Stimulated activated CD4-positive, alpha-beta T cell treated with anti-CD3 and anti-CD28 coated beads, TNF-alpha, amount 100 ng/mL, for 1 hour (primary cell): ENCODE results near the gene NXT1.

Experiments
- DNase-seq, 3 donors: peaks; one replicate each; pipeline ENCODE4 v3.0.0-alpha.2; 2020; ENCODE audit warnings: low read depth in 3 of 3, low spot score in 1 of 3

Gene NXT1

DNA sequence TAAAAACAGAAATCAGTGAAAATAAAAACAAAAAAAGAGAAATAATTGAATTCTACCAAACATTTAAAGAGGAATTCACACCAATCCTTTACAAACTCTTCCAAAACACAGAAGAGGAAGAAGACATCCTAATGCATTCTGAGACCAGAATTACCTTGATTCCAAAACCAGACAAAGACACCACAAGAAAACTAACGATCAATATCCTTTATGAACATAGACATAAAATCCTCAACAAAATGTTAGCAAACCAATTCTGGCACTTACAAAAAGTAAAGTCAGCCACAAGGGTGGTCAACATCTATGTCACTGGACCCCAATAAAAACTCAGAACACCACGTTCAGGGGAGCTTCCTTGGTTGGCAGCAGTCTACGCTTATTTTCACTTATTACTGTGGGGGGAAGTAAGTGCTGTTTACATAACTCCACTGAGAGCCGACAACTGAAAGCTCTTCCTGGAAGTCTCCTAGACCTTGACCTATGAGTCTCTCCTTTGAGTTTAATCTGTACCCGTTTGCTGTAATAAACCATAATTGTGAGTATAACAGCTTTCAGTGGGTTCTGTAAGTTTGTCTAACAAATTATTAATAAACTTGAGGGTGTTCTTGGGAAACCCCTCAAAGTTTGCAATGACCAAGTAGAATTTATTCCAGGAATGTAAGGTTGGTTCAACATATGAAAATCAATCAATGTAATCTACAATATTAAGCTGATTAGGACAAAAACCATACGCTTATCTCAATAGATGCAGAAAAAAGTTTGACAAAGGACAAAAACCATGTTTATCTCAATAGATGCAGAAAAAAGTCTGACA, 35.9 kb downstream of the NXT1 start:
- no peak for DNase-seq

DNA sequence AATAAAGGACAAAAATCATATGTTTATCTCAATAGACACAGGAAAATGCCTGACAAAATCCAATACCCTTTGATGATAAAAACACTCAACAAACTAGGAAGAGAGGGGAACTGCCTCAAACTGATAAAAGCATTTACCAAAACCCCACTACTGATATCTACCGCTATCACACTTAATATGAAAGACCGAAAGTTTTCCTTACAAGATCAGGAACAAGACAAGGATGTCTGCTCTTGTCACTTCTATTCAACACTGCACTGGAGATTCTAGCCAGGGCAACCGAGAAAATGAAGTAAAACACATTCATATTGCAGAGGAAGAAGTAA, 36.5 kb downstream of the NXT1 start:
- DNase-seq, result no peak

DNA sequence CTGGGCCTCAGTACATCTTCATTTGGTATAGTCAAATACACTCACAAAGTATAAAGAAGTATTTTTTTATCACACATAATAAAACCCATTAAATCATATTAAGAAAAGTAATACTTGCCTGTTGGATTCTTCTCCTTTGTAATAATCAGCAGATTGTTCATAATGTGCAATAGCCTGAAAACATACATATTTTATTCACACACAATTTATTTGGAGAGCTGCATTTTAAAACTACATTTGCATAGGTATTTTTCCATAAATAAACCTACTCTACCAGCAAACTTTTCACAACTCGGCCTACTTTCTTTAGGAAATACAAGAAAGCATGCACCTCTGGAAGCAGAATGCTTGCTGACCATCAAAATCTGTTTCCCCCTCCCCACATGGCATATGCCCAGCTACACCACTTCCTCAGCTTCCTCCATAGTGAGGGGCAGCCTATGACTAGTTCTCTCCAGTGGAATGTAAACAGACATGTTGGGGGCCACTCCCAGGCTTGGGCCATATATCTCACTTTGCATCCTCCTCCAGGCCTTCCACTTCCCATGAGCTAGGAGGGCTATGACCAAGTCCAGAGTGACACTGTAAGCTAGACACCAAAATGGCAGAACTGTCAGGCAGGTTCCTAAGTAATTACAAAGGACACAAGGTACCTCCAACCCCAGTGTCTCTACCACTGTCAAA, 39.6 kb downstream of the NXT1 start:
- DNase-seq, result no peak

DNA sequence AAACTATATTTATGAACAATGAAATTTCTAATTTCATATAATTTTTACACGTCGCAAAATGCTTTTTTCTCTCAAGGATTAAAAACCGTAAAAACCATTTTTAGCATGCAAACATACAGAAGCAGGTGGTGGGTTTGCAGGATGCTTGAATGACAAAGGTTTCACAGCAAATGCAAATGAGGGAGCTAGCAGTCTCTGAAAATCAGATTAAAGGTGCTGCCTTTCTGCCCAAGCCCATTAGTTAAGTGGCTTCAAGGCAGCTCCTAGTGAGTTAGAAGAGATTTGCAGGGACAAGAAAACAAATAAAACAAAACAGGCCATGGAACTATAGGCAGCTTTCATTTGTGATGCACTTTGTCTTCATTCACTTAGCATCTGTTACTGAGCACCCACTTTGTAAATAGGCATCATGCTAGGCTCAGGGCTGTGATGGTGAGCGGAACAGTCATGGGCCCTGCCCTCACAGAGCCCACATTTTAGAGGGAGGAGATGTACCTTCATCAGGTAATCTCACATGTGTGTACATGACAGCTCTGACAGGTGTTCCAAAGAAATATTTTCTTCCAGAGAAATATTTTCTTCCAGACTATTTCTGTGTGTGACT, 41.2 kb downstream of the NXT1 start:
- DNase-seq, result no peak

DNA sequence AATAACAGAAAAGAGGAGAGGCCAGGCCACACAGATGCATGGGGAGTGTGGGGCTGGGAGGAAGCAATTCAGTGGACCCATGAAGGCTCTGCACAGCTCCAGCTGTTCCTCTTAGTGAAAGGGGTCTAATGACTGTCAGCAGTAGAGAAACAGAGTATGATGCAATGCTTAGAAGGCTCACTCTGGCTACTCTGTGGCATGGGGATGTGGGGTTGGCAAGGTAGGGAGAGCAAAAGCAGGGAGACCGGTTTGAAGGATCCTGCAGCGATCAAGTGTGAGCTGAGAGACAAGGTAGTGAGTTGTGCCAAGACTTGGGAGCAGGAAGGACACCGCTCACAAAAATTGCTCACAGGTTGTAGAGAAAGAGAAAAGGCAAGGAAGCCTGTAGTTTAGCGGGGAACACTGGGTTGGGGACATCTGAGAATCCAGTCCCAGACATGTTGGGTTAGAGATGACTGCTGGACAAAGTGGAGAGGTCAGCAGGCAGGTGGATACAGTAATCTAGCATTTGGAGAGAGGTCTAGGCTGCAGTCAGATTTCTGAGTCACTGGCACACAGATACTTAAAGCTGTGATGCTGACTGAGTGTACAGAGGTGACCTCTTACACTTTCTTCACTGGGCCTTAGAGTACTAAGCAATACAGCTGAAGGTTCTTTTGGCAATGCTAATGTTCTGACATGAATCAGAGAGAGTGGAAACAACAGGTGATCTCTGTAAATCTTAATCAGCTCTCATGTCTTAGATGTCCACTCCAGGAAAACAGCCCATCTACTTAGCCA, 43.6 kb downstream of the NXT1 start:
- no peak for DNase-seq

DNA sequence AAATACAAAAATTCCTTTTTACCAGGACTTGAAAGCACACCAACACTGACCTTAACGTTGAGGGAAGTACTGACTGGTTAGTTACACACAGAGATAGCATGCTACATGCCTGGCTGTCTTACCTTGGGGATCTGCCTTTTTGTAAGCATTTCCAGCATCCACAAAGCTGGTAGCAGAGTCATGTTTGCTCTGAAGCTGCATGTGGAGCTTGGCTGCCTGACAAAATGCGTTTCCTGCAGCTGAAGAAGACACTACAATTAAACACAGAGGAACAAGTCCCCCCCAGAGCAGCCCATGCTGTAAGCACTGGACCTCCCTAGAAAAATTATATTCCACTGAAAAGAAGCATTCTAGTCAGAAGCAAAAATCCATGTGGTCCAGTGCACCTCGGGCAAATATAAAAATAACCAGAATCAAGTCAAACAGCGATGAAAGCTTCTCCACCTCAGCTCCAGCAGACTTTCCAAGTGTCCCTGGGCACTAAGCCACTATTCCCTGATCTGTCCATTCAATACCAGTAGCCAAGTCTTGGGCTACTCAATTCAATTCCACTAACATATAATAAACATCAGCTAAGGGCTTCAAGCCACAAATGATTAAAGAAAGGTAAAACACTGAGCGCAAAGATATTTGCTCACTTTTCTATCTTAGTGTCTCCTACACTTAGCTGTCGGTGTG, 46.5 kb downstream of the NXT1 start:
- DNase-seq, result no peak

DNA sequence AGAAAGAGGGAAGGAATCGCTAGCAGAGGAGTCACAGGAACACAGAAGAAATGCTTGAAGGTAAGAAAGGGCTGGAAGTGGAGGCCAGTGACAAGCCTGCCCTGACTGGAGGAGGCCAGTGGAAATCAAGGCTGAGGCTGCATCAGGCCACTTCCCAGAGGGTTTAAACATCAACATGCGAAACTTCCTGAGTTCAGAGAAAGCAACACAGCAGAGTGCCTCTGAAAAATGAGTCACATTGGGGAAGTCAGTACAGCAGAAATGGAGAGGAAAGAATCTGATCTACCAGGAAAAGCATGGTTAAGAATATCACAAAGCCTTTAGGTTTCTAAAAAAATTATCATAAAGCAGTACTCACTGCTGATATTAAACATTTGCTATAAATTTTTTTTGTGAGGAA, 47.4 kb downstream of the NXT1 start:
- DNase-seq, result no peak

DNA sequence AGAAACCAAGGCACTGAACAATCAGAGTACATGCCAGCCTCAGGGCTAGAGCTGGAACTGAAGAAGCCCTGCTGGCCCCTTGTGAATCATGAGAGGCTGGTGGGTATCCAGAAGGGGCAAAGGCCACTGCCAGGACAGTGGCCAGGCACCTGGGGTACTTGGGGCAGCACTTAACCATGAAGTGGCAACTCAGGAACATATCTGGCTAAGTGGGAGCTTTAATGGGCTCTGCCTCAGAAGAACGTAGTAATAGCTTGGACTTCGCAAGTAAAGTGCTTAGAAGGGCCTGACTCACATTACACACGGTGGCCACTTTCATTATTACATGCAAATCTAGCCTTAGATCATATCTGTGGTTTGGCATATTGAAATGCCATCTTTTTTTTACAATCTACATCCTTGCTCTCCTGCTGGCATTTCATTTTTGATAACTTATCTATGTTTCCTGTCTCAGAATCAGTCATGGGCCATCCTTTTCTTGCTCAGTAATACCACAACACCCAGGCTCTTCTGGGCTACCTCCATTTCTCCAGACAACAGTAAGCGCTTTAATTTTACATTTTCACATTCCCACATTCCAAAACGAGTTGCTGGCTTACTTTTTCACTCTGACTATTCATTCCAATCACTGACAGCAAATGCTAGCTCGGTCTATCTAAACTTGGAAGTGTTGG, 49.1 kb downstream of the NXT1 start:
- no peak for DNase-seq

DNA sequence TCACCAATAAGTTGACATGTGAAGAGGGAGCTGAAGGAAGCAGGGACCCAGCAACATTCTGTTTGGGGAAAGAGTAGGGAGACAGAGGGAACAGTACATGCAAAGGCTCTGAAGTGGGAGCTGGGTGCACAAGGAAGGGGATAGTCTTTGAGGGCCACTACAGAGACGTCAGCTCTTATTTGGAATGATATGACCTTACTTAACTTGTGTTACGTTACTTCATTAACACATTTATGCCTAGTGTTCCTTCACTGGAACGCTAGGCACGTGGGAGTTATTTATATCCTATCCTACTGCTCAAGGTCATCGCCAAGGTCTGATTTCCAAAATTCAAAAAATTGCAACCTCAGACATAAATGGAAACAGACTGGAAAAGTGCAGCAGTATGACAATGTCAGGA, 50.5 kb downstream of the NXT1 start:
- no peak for DNase-seq

DNA sequence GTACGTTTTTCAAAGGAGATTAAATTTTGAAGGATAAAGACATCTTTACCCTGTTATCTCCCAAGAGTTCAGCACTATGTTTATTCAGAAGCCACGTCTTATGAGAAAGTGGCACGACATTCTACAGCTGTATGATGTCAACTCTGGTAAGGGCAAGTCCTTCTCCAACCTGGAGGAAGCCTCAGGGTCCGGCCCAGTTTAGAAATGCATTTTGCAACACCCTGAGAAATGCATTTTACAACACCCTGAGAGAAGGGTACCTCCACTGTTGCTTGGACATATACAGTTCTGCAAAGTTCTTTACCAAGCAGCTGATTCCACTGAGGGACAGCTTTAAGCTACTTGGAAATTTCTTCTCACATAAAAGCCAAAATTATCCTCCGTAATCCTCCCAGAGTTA, 53.2 kb downstream of the NXT1 start:
- no peak for DNase-seq

DNA sequence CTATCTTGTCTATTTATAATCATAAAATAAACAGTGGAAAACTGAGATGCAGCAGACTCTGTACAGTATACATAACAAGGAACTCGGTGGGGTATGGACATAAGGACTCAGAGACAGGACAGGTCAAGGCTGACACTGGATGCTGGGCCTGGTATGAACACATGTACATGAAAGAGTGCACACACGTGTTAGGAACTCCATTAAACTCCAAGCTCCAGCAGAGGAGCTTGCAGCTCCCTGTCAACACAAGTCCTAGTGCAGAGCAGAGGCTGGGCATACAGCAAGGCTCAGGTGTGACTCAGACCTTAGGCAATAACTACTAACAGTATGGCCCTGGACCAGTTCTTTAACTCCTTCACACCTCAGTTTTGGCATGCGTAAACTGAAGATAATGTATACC, 53.6 kb downstream of the NXT1 start:
- DNase-seq, result no peak
